GM19239 (cell line): ENCODE results near the gene SH2D4B.
"Not testable (repeated sequence)": the region's sequence is repeated elsewhere in the genome, so short reads cannot be mapped to it uniquely, and the experiment has no call there.

Experiments used
- DNase-seq: peaks from one replicate; pipeline ENCODE4 v3.0.0; 2011; ENCODE audit warnings: low spot score; ENCODE audit not compliant: insufficient read length
- FAIRE-seq: peaks from 2 replicates; lab custom pipeline; 2011; peaks lifted over from hg19 to GRCh38; lab: Jason Lieb, UNC

SH2D4B gene

GRCh38 chr10:80540981-80541750 is 3.5 kb downstream of the SH2D4B start:
- peak; percentile 82 for FAIRE-seq
- peak; percentile 50 for DNase-seq

- FAIRE-seq (no peak), DNase-seq (no peak)
Observed at GRCh38 chr10:80542053-80542452, 4.4 kb downstream of the SH2D4B start.

DNA sequence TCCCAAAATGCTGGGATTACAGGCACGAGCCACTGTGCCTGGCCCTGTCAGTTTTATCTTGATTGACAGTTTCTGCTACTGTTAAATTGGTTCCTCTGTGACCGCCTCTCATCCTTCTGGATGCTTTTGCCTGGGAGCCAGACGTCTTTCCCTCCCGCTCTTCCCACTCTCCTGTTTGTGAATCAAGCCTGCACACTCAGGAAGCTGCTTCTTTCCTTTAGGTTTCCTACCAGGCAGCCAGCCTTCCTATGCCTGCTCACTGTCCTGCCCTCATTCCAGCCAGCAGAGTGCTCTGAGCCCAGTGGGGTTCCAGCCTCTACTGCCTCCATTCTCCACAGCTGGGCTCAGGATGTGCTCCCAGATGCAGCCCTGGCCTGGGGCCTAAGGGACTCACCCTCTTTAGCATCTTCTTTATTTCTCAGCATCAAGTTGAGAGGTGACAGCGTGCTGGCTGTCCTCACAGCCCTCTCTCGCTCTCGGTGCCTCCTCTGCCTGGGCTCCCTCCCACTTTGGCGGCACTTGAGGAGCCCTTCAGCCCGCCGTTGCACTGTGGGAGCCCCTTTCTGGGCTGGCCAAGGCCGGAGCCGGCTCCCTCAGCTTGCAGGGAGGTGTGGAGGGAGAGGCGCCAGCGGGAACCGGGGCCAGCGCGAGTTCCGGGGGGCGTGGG is 5.1 kb downstream of the SH2D4B start:
- FAIRE-seq = no peak
- no peak for DNase-seq

DNA sequence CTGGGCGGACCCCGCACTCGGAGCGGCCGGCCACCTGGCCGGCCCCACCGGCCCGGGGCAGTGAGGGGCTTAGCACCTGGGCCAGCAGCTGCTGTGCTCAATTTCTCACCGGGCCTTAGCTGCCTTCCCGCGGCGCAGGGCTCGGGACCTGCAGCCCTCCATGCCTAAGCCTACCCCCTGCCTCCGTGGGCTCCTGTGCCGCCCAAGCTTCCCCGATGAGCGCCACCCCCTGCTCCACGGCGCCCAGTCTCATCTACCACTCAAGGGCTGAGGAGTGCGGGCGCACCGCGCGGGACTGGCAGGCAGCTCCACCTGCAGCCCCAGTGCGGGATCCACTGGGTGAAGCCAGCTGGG is 5.6 kb downstream of the SH2D4B start:
- FAIRE-seq, DNase-seq: not testable (repeated sequence)

- no peak for FAIRE-seq
- no peak for DNase-seq
Observed at GRCh38 chr10:80544316-80544953, 6.7 kb downstream of the SH2D4B start.

DNA sequence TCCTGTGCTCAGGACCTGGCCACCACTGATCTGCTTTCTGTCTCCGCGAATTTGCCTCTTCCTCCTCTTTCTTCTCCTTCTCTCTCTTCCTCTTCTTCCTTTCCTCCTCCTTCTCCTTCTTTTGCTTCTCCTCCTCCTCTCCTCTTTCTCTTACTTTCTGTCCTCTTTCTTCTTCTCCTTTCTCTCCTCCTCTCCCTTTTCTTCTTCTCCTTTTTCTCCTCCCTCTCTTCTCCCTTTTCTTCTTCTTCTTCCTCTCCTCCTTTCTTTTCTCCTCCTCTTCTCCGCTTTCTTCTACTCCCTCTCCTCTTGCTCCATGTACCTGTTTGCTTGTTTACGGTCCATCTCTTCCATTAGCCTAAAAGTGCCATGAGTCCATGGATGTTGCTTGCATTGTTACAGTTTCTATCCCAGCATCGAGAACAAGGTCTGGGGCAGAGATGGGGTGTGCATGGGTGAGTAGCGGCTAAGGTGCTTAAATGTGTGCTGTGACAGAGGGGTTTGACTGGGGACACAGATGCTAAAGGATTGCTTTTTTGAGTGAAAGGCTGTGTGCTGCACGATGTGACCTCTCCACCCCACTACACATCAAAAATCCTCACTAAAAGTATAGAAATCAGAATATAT is 7.7 kb downstream of the SH2D4B start:
- DNase-seq = no peak
- FAIRE-seq = no peak

DNA sequence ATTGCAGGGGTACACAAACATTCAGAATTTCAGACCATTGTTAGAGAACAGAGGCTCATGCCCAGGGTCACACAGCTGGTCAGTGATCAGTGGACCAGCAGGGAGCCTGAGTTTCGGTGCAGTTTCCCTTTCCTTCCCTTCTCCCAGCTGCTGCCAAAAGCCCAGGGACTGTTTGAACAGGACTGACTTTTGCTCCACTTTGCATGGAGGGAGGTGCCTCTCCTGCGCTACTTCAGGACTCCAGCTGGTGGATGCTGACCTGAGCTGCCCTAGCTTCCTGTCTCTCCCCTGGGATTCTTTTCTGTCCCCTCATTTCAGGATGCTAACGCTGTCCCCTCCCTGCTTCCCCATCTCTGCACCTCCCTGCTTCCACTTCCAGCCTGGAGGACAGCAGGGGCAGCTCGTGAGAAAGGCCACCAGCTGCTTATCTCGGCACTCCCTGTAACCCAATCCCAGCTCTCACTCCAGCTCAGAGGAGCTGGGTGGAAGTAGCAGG is 14.5 kb downstream of the SH2D4B start:
- no peak for FAIRE-seq

DNA sequence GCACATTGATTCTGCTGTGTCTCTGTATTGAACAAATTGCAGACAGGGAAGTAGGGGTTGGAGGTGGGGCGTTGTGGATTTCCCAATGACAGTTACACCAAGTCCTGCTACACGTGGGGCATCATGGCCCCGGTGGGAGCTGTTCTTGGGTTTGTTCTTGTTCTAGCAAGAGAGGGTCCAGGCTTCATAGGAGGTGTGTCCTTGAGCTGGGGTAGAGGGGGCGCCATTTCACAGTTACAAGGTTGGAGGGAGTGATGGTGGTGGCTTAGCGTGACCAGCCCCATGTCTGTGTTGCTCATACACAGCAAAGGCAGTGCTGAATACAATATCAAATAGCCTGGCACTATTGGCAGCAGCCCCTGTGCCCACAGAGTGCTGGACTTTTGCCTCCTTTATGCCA is 15.7 kb downstream of the SH2D4B start:
- DNase-seq = no peak
- FAIRE-seq = no peak

More for the DNA sequence above, 14.5 kb downstream of the SH2D4B start:
- DNase-seq = no peak

GRCh38 chr10:80554050-80554449 is 16.3 kb downstream of the SH2D4B start:
- DNase-seq (no peak), FAIRE-seq (no peak)

GRCh38 chr10:80555415-80555814 is 17.7 kb downstream of the SH2D4B start:
- FAIRE-seq (no peak), DNase-seq (no peak)

DNA sequence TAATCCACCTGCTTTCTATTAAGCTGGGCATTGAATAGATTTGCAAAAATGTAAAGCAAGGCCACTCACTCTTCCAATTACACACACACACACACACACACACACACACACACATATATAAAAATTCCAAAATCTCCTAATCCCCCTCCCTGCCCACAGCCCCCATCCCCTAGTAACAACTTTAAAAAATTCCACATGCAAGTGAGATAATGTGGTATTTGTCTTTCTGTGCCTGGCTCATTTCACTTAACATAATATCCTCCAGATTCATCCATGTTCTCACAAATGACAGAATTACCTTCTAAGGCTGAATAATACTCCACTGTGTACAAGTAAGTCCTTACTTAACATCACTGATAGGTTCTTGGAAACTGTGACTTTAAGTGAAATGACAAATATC is 24.2 kb downstream of the SH2D4B start:
- FAIRE-seq = no peak
- no peak for DNase-seq

DNA sequence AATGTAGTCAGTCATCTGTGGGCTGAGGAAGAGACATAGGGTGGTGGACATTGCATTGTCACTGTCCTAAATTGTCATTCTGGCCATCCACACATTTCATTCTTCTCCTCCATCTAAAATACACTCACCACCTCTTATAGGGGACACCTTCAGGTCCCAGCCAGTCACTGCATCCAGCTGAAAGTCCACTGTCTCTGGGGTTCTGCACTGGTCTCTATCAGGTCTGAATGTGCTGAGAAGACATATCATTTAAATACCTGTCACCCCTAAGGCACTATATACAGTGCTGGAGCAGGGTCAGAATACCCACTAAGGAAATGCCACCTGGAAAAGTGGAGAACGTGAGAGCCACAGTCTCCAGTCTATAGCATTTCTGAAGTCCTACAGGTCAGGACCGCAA is 29.6 kb downstream of the SH2D4B start:
- DNase-seq (no peak), FAIRE-seq (no peak)

DNA sequence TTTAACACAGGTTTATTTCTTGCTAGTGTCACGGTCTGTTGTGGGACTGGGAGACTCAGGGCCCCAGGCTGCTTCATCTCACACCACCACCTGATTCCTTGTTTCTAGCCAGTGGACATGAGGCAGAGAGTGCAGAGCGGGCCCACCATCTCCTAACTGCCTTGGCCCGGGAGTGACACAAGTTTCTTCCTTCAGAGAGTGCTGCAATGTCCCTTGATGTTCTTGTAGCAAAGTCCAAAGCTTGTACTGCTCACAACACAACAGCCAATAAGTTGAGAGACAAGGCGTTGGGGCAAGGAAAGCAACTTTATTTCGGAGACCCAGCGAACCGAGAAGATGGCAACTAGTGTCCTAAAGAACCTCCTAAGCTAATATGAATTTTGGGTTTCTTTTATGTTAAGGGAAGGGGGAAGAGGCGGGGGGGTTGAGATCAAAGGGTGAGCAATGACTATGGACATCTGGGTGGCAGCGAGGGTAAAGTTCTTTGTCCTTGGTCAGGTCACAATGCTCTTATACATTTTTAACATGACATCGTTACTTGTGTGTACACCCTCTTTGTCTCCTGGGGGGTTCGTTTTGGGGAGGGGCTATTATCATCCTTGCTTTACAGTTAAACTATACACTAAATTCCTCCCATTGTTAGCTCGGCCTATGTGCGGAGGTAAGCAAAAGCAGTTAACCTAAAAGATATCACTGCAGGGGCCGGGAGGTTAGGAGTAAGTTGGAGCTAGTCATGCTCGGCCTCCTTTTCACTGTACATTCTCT is 31.6 kb downstream of the SH2D4B start:
- no peak for FAIRE-seq

GRCh38 chr10:80571352-80571751 is 33.6 kb downstream of the SH2D4B start:
- DNase-seq (no peak), FAIRE-seq (no peak)

More for the DNA sequence above, 31.6 kb downstream of the SH2D4B start:
- no peak for DNase-seq

- FAIRE-seq (no peak), DNase-seq (no peak)
Observed at GRCh38 chr10:80579181-80579763, 41.6 kb downstream of the SH2D4B start.

DNA sequence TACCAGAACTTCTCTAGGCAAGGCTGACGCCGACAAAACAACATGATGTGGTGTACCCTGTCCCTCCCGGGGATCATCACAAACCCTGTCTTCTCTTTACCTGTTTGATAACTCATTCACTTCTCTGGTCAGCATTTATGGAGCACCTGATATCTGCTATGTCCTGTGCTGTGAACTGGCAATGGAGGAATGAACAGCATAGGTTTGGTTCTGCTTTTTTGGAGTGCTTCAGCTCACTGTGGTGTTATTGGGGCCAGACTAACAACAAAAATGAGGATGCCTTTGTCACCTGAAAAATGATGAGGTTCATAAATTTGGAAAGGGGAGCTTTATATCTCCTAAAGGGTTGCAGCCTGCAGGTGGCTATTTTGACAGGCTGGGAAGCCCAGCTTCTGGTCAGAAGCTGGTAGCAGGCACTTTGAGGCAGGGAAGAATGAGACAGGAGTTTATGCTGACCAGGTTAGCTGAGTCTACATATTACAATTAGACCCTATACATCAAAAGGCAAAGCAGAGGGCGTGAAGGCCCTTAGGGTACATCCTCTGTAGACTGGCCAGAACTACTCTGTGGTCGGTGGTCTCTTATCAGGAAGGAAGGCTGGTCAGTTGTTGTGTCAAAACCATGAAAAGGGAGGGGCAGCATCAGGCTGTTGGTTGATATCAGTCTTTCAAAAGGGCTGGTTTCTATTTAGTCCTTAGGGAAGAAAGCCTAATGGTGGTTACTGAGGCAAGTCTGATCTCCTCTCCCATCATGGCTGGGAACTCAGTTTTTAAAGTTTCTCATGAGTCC is 42.3 kb downstream of the SH2D4B start:
- FAIRE-seq (peak; percentile 8), DNase-seq (no peak)

DNA sequence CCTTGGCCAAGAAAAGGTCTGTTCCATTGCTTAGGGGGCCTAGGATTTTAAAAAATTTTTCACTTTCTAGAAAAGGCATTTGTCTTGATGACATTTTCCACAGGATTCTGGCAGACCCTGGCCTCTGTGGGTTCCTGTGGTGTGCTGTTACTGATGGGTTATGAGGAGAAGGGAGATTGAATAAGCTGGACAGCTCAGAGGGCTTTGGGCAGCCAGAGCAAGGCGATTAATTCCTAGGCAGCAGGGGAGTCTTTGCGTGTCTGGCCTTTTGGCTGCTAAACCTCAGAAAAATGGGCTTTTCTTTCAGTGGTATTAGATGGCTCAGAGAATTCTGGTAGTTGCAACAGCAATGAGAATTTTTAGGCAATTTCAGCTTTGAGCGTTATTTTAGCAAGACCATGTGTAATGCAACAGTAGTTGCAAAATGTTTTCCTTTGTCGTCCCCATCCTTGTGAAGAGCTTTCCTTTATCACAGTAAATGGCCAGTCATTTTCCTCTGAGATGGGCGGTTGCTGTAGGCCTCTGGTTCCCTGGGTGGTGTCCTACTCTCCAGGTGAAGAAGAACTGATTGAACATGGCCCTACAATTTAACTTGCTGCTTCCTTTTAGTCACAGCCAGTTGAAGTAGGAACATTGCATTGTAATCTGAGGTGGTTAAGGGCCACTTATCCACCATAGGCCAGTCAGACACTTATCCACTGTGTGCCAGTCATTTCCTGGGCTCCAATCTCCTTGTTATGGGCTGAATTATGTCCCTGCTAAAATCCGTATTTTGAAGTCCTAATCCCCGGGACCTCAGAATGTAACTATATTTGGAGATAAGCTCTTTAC is 43.2 kb downstream of the SH2D4B start:
- no peak for DNase-seq
- no peak for FAIRE-seq

- DNase-seq (no peak), FAIRE-seq (no peak)
Observed at GRCh38 chr10:80581469-80581835, 43.8 kb downstream of the SH2D4B start.
